Measurements from ENCODE around the gene PDE6A.

- TF ChIP-seq POLR2A (IDR thresholded peaks at IDR 0.05; ENCODE audit: low read length) = no peak
- TF ChIP-seq GATA1 (IDR thresholded peaks at IDR 0.05; ENCODE audit: low read depth, low read length) = no peak
Observed at GRCh38 chr5:149931992-149932436, 12.6 kb downstream of the PDE6A start.

All from erythroblast (primary cell).